Stimulated activated CD8-positive, alpha-beta memory T cell treated with anti-CD3 and anti-CD28 coated beads, Interleukin-4, amount 100 ng/mL, for 24 hours (primary cell): ENCODE data around the gene PI4KA.
"Not testable (repeated sequence)": the region's sequence is repeated elsewhere in the genome, so short reads cannot be mapped to it uniquely, and the experiment has no call there.

Experiments used
- DNase-seq: peaks from one replicate; pipeline ENCODE4 v3.0.0-alpha.2; 2020; ENCODE audit warnings: low read depth

Gene PI4KA

DNA sequence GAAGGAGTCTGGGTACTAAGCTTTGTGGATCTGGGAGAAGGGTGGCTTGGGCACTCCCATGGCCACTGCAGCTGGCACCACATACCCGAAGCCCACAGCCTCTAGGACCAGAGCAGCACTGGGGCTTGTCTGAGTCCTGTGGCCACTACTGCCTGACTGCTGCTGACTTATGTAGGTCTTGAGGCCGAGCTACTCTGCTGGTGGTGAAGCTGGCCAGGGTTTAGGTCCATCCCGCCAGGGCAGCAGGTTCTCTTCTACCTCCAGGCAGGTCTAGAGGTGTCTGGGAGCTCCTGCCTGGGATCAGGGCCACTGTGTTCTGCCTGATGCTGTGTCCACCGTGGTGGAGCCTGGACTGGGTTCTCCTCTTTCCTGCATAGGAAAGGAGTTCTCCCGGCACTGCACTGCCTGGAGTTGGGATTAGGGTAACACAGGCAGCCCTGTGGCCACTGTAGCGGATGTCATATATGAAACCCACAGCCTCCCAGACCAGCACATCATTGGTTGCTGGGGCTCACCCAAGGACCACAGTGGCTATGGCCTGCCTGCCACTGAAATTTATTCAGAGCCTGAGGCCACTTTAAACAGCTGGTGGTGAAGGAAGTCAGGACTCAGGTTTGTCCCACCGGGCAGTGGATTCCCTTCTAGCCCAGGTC, 194.5 kb downstream of the PI4KA start:
- DNase-seq, result no peak

DNA sequence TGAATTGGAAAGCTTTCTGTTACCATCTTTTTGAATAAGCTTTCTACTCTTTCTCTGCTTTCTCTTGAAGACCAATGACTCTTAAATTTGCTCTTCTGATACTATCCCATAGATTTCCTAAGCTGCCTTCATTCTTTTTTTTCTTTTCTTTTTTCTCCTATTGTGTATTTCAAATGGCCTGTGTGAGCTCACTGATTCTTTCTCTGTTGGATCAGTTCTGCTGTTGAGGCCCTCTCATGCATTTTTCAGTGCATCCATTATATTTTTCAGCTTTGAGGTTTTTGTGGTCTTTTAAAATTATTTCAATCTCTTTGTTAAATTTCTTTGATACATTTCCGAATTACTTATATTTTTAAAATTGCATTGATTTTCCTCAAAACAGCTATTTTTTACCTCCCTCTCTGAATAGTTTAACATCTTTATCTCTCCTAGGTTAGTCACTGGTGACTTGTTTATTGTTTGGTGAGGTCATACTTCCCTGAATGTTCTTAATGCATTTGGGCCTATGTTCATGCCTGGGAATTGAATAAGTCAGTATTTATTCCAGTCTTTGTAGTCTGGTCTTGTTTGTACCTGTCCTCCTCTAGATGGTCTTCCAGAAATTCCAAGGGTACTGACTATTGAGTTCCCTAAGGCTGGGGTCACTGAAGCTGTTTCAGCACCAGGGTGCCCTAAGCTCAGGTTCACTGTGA, 195.3 kb downstream of the PI4KA start:
- no peak for DNase-seq

DNA sequence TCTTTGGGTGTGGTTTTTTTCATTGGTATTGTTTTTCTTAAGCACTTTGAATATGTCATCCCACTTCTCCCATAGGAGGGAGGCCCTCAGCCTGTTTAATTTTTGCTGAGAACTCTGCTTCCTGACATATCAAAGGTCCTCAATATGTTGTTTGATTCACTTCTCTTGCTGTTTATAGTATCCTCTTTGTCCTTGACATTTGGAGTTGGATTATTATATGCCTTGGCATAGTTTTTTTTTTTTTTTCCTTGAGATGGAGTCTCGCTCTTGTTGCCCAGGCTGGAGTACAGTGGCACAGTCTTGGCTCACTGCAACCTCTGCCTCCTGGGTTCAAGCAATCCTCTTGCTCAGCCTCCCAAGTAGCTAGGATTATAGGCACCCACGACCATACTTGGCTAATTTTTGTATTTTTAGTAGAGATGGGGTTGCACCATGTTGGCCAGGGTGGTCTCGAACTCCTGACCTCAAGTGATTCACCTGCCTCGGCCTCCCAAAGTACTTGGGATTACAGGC, 196.0 kb downstream of the PI4KA start:
- DNase-seq, result not testable (repeated sequence)

DNA sequence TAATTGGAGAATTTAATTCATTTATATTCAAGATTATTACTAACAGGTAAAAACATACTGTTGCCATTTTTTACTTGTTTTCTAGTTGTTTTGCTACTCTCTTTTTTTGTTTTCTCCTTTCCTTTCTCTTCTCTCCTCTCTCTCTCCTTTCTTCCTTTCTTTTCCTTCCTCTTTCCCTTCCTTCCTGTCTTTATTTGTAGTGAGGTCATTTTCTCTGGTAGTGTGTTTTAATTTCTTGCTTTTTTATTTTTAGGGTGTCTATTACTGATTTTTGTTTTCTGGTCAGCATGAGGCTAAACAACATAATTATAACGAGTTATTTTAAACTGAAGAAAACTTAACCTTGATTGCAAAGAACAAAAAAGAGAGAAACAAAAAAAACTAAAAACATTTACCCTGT, 197.1 kb downstream of the PI4KA start:
- DNase-seq, result no peak

DNA sequence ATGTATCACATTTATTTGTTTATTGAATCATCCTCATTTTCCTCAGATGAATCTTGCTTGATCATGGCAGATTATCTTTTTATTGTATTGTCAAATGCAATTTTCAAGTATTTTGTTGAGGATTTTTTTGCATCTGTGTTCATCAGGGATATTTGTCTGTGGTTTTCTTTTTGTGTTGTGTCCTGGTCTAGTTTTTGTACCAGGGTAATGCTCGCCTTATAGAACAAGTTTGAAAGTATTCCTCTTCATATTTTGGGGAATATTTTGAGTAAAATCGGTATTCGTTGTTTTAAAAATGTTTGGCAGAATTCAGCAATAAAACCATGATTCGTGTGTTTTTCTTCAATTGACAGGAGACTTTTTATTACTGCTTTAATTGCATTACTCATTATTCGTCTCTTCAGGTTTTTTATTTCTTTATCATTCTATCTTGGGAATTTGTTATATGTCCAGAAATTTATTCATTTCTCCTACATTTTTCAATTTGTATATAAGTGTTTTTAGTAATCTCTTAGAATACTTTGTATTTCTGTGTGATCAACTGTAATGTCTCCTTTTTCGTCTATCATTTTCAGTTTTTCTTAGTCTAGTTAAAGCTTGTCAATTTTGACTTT, 198.1 kb downstream of the PI4KA start:
- no peak for DNase-seq

DNA sequence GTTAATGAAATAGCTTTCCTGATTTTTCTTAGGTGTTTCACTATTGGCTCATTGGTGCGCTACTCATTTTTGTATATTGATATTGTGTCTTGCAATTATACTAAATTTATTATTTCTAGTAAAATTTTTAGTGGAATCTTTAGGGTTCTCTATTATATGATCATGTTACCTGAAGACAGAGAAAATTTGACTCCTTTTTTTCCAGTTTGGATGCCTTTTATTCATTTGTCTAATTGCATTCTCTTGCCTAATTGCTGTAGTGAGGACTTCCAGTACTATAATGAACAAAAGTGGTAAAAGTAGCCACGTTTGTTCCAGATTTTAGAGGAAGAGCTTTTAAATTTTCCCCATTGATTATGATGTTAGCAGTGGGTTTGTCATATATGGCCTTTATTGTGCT, 198.7 kb downstream of the PI4KA start:
- DNase-seq, result no peak

DNA sequence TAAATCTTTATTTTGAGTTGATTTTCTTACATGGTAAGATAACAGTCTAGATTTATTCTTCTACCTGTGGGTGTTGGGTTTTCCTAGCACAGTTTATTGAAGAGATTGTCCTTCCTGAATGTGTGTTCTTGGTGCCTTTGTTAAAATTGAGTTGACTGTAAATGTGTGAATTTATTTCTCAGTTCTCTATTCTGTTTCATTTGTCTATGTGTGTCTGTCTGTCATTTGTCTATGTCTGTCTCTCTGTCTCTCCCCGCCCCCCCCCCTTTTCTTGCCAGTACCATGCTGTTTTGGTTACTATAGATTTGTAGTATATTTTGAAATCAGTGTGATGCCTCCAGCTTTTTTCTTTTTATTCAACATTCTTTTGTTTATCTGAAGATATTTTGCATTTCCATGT, 199.4 kb downstream of the PI4KA start:
- no peak for DNase-seq

DNA sequence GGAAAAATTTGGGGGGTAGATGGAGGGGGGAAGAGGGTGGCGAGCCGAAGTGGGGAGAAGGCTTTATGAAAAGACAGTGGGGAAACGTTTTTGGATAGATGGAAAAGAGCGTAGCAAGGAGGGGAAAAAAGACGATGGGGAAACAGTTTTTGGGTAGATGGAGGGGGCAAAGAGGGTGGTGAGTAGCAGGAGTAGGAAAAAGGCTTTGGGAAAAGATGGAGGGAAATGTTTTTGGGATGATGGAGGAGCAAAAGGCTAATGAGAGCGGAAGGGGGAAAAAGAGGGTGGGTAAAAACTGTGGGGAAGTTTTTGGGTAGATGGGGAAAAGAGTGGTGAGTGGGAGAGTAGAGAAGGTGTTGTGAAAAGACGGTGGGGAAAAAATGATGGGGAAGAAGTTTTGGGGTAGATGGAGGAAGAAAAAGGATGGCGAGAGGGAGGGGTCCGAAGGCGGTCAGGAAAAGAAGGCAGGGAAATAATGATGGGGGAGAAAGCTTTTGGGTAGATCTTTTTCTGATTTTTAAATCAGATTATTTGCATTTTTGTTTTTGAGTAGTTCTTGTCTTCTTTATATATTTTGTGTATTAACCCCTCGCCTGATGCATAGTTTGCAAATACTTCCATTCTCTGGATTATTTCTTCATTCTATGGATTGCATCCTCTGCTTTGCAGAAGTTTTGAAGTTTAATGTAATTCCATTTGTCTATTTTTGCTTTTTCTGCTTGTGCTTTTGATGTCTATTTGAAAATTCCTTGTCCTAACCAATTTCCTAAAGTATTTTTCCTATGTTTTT, 200.0 kb downstream of the PI4KA start:
- DNase-seq, result no peak

DNA sequence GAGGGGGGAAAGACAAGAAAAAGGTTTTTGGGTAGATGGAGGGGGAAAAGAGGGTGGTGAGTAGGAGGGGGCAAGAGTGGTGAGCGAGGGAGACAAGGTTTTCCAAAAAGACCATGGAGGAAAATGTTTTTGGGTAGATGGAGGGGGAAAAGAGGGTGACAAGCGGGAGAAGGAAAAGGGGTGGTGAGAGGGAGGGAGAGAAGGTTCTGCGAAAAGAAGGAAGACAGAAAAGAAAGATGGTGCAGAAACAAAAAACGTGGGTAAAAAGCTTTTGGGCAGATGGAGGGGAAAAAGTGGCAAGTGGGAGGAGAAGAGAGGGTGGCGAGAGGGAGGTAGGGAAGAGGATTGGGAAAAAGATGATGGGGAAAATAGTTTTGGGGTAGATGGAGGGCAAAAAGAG, 200.6 kb downstream of the PI4KA start:
- no peak for DNase-seq
